ENCODE data around the gene PEPD. TPM values are rescaled to one million over a fixed set of nuclear protein-coding genes. Genes with fewer than 3 reads are reported as not detected.

Gene PEPD
- total RNA-seq, 1 experiment from 2014 or later: 116 TPM

GRCh38 chr19:33550768-33551167 lies 29.2 kb upstream of the PEPD start:
- DNase-seq: no peak
- POLR2A ChIA-PET: no interaction called here
- H3K36me3 ChIP-seq (ENCODE audit: control insufficient read depth, insufficient read depth, low read length): no peaks in the 10 kb centered on the region
- H3K36me3 Mint-ChIP-seq (ENCODE audit: insufficient read depth, unreplicated experiment): no peaks in the 10 kb centered on the region
- no peaks in the 10 kb centered on the region for H3K4me1 Mint-ChIP-seq (ENCODE audit: low read depth, unreplicated experiment)
- no peaks in the 10 kb centered on the region for H3K9me3 Mint-ChIP-seq (ENCODE audit: unreplicated experiment)
- intact Hi-C loops (cut with micrococcal nuclease; ENCODE audit: unreplicated experiment): no loop called here
- no peaks in the 10 kb centered on the region for H3K27me3 ChIP-seq (replicated peaks; ENCODE audit: control insufficient read depth, insufficient read depth, low read length)
- peaks cover 19% of the 10 kb centered on the region for H3K27me3 Mint-ChIP-seq (ENCODE audit: insufficient read depth, unreplicated experiment)
- no peak overlapping the region for H3K4me3 Mint-ChIP-seq (ENCODE audit: unreplicated experiment)
- no peak overlapping the region for H3K4me3 ChIP-seq (ENCODE audit: low read depth, low read length)
- TF ChIP-seq, protein P1, sequence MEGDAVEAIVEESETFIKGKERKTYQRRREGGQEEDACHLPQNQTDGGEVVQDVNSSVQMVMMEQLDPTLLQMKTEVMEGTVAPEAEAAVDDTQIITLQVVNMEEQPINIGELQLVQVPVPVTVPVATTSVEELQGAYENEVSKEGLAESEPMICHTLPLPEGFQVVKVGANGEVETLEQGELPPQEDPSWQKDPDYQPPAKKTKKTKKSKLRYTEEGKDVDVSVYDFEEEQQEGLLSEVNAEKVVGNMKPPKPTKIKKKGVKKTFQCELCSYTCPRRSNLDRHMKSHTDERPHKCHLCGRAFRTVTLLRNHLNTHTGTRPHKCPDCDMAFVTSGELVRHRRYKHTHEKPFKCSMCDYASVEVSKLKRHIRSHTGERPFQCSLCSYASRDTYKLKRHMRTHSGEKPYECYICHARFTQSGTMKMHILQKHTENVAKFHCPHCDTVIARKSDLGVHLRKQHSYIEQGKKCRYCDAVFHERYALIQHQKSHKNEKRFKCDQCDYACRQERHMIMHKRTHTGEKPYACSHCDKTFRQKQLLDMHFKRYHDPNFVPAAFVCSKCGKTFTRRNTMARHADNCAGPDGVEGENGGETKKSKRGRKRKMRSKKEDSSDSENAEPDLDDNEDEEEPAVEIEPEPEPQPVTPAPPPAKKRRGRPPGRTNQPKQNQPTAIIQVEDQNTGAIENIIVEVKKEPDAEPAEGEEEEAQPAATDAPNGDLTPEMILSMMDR (IDR thresholded peaks at IDR 0.05; ENCODE audit: insufficient read depth in 1 of 2, low read depth in 1 of 2, low read length in 1 of 2, severe bottlenecking in 1 of 2, unreplicated experiment in 1 of 2): no peak
- BruUV-seq (replicated peaks): no TSS peak
- CTCF ChIA-PET: no interaction called here
- H3K9me3 ChIP-seq: 0 out of 2 replicates have a peak, but pooled peaks cover 3% of the 10 kb centered on the region
- no peaks in the 10 kb centered on the region for H3K4me1 ChIP-seq
- no peak overlapping the region for H3K27ac Mint-ChIP-seq (ENCODE audit: unreplicated experiment)

GRCh38 chr19:33547676-33548075 lies 26.1 kb upstream of the PEPD start:
- peaks cover 6% of the 10 kb centered on the region for H3K27me3 Mint-ChIP-seq (ENCODE audit: insufficient read depth, unreplicated experiment)
- Histone ChIP-seq H3K4me3 (ENCODE audit: low read depth, low read length) (no peak overlapping the region), H3K36me3 (ENCODE audit: control insufficient read depth, insufficient read depth, low read length) (no peaks in the 10 kb centered on the region), H3K27me3 (replicated peaks; ENCODE audit: control insufficient read depth, insufficient read depth, low read length) (peaks cover 2% of the 10 kb centered on the region; the same call in 1 of the 2 replicates), H3K9me3 (0 out of 2 replicates have a peak, but pooled peaks cover 4% of the 10 kb centered on the region), H3K4me1 (no peaks in the 10 kb centered on the region)
- no peaks in the 10 kb centered on the region for H3K36me3 Mint-ChIP-seq (ENCODE audit: insufficient read depth, unreplicated experiment)
- H3K27ac Mint-ChIP-seq (ENCODE audit: unreplicated experiment): no peak overlapping the region
- no peaks in the 10 kb centered on the region for H3K4me1 Mint-ChIP-seq (ENCODE audit: low read depth, unreplicated experiment)
- intact Hi-C loops (cut with micrococcal nuclease; ENCODE audit: unreplicated experiment): no loop called here
- DNase-seq: no peak
- H3K4me3 Mint-ChIP-seq (ENCODE audit: unreplicated experiment): no peak overlapping the region
- ChIA-PET CTCF (interaction anchor here (1.6 kb wide), 1 partner anchor 132 kb away, joined by 3 read pairs; no protein-coding TSS in a partner anchor), POLR2A (no interaction called here)
- H3K9me3 Mint-ChIP-seq (ENCODE audit: unreplicated experiment): no peaks in the 10 kb centered on the region
- TF ChIP-seq, protein P1 (IDR thresholded peaks at IDR 0.05; ENCODE audit: insufficient read depth in 1 of 2, low read depth in 1 of 2, low read length in 1 of 2, severe bottlenecking in 1 of 2, unreplicated experiment in 1 of 2): no peak
- BruUV-seq (replicated peaks): no TSS peak

DNA sequence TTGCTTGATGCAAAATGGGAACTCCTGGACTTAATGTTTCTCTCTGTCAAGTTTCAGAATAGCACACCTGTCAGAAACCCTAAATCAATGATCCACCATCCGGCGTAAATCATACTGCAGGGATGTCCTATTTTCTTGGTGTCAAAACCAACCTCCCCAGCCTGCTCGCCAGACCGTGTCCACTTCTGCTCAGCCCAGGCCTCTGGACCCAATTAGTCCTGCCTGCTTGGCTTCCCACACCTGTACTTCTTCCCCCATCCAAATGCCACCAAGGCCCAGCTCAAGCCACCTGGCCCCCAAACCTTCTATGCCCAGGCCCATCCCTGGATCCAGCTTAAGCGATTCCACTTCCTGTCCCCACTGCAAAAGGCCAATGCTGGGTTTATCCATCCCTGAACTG lies 25.1 kb upstream of the PEPD start:
- peaks cover 2% of the 10 kb centered on the region; the same call in 1 of the 2 replicates for H3K27me3 ChIP-seq (replicated peaks; ENCODE audit: control insufficient read depth, insufficient read depth, low read length)
- Mint-ChIP-seq H3K4me3 (ENCODE audit: unreplicated experiment) (no peak overlapping the region), H3K27ac (ENCODE audit: unreplicated experiment) (no peak overlapping the region), H3K9me3 (ENCODE audit: unreplicated experiment) (no peaks in the 10 kb centered on the region), H3K27me3 (ENCODE audit: insufficient read depth, unreplicated experiment) (peaks cover 6% of the 10 kb centered on the region), H3K36me3 (ENCODE audit: insufficient read depth, unreplicated experiment) (no peaks in the 10 kb centered on the region), H3K4me1 (ENCODE audit: low read depth, unreplicated experiment) (no peaks in the 10 kb centered on the region)
- DNase-seq: no peak
- CTCF ChIA-PET: interaction anchor here (1.6 kb wide), 1 partner anchor 131 kb away, joined by 3 read pairs; no protein-coding TSS in a partner anchor
- H3K4me1 ChIP-seq: no peaks in the 10 kb centered on the region
- TF ChIP-seq, protein P1 (IDR thresholded peaks at IDR 0.05; ENCODE audit: insufficient read depth in 1 of 2, low read depth in 1 of 2, low read length in 1 of 2, severe bottlenecking in 1 of 2, unreplicated experiment in 1 of 2): no peak
- H3K9me3 ChIP-seq: 0 out of 2 replicates have a peak, but pooled peaks cover 4% of the 10 kb centered on the region
- intact Hi-C loops (cut with micrococcal nuclease; ENCODE audit: unreplicated experiment): no loop called here
- H3K4me3 ChIP-seq (ENCODE audit: low read depth, low read length): no peak overlapping the region
- POLR2A ChIA-PET: no interaction called here
- BruUV-seq (replicated peaks): no TSS peak
- H3K36me3 ChIP-seq (ENCODE audit: control insufficient read depth, insufficient read depth, low read length): no peaks in the 10 kb centered on the region
